ENCODE results near the gene SPEF1. TPM values are rescaled to one million over a fixed set of nuclear protein-coding genes. Genes with fewer than 3 reads are reported as not detected.

Gene SPEF1
- total RNA-seq, 4 donors from 2014 or later = 0.13 to 2.5 (median 2.0) TPM

DNA sequence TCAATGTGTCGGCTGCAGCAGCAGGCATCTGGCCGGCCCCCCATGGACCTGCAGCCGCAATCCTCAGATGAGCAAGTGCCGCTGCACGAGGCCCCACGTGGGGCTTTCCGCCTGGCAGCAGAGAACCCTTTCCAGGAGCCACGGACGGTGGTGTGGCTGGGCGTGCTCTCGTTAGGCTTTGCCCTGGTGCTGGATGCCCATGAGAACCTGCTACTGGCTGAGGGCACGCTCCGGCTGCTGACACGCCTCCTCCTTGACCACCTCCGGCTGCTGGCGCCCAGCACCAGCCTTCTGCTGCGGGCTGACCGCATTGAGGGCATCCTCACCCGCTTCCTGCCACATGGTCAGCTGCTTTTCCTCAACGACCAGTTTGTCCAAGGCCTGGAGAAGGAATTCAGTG is 42.6 kb upstream of the SPEF1 start:
- peaks cover 6 to 15% of the 10 kb centered on the region in 2 donors for H3K4me1 ChIP-seq
- 89 to 93% methylated on average over 4 to 17 of the region's 20 CpGs for WGBS, 2 donors
- intact Hi-C loops (cut with DNase I) = no loop called here
- no peak for TF ChIP-seq POLR2A (IDR thresholded peaks at IDR 0.05)
- peaks cover 19 to 20% of the 10 kb centered on the region in 2 donors for H3K36me3 ChIP-seq
- no peak overlapping the region for H3K4me3 ChIP-seq (replicated peaks in 1 of 3)
- no peak overlapping the region for H3K27ac ChIP-seq
- DNase-seq = no peak
- H3K27me3 ChIP-seq = no peaks in the 10 kb centered on the region
- no peaks in the 10 kb centered on the region for H3K9me3 ChIP-seq

DNA sequence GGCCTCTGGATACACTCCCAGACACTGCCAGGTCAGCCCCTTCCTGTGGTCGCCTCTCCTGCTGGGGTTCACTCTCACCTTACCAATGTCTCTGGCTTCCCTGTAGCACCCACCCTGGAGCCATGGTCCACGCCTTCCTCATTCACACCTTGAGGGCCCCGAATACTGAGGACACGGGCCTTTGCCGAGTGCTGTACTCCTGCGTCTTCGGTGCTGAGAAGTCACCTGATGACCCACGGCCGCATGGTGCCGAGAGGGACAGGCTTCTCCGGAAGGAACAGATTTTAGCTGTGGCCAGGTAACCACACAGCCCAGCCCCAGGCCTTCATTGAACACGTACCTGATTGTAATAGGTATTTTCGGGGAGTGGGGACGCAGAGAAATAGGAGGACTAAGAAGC is 40.7 kb upstream of the SPEF1 start:
- no peak overlapping the region for H3K27ac ChIP-seq
- intact Hi-C loops (cut with DNase I) = no loop called here
- H3K36me3 ChIP-seq = peaks cover 19 to 20% of the 10 kb centered on the region in 2 donors
- H3K4me1 ChIP-seq = peaks cover 6 to 23% of the 10 kb centered on the region in 2 donors
- H3K4me3 ChIP-seq (replicated peaks in 1 of 3) = no peak overlapping the region
- no peaks in the 10 kb centered on the region for H3K9me3 ChIP-seq
- H3K27me3 ChIP-seq = no peaks in the 10 kb centered on the region
- 93 to 97% methylated on average over 14 of the region's 14 CpGs for WGBS, 2 donors
- no peak for DNase-seq
- TF ChIP-seq, protein P1, sequence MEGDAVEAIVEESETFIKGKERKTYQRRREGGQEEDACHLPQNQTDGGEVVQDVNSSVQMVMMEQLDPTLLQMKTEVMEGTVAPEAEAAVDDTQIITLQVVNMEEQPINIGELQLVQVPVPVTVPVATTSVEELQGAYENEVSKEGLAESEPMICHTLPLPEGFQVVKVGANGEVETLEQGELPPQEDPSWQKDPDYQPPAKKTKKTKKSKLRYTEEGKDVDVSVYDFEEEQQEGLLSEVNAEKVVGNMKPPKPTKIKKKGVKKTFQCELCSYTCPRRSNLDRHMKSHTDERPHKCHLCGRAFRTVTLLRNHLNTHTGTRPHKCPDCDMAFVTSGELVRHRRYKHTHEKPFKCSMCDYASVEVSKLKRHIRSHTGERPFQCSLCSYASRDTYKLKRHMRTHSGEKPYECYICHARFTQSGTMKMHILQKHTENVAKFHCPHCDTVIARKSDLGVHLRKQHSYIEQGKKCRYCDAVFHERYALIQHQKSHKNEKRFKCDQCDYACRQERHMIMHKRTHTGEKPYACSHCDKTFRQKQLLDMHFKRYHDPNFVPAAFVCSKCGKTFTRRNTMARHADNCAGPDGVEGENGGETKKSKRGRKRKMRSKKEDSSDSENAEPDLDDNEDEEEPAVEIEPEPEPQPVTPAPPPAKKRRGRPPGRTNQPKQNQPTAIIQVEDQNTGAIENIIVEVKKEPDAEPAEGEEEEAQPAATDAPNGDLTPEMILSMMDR (IDR thresholded peaks at IDR 0.05) = no peak
- TF ChIP-seq POLR2A (IDR thresholded peaks at IDR 0.05) = no peak

DNA sequence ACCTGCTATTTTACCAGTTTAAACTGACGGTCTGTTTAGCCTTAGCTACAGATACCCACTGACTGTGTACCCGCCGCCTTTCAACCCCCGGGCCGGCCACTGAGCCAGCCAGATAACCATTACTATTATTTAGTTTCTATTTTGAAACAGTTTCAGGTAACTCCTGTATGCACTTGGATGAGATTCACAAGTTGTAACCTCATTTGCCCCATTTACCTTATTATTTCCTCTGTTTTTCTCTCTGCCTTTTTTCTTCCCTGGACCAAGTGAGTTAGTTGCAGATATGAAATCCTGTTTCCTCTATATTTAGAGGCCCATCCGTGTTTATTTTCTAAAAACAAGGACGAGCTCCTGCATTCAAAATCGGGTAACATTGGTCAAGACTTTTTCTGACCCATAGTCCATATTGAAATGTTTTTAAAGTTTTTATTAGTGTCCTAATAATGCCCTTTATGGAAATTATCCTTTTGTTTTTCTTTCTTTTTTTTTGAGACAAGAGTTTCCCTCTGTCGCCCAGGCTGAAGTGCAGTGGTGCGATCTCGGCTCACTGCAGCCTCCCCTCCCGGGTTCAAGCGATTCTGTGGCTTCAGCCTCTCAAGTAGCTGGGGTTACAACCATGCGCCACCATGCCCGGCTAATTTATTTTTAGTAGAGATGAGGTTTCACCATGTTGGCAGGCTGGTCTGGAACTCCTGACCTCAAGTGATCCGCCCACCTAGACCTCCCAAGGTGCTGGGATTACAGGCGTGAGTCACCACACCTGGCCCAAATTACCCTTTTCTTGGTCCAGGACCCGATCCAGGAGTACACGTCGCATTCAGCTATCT is 39.9 kb upstream of the SPEF1 start:
- TF ChIP-seq, protein P1 (IDR thresholded peaks at IDR 0.05) = no peak
- TF ChIP-seq POLR2A (IDR thresholded peaks at IDR 0.05) = no peak
- peaks cover 19 to 20% of the 10 kb centered on the region in 2 donors for H3K36me3 ChIP-seq
- DNase-seq = no peak
- peak overlapping the region; percentile 45 to 52 (median 51) for H3K4me3 ChIP-seq (replicated peaks in 1 of 3)
- peak overlapping the region; percentile 99 to 100 (median 100) for H3K27ac ChIP-seq
- peaks cover 6 to 23% of the 10 kb centered on the region in 2 donors for H3K4me1 ChIP-seq
- no peaks in the 10 kb centered on the region for H3K27me3 ChIP-seq
- intact Hi-C loops (cut with DNase I) = no loop called here
- H3K9me3 ChIP-seq = no peaks in the 10 kb centered on the region
- WGBS, 2 donors = 41 to 44% methylated on average over 20 of the region's 20 CpGs

DNA sequence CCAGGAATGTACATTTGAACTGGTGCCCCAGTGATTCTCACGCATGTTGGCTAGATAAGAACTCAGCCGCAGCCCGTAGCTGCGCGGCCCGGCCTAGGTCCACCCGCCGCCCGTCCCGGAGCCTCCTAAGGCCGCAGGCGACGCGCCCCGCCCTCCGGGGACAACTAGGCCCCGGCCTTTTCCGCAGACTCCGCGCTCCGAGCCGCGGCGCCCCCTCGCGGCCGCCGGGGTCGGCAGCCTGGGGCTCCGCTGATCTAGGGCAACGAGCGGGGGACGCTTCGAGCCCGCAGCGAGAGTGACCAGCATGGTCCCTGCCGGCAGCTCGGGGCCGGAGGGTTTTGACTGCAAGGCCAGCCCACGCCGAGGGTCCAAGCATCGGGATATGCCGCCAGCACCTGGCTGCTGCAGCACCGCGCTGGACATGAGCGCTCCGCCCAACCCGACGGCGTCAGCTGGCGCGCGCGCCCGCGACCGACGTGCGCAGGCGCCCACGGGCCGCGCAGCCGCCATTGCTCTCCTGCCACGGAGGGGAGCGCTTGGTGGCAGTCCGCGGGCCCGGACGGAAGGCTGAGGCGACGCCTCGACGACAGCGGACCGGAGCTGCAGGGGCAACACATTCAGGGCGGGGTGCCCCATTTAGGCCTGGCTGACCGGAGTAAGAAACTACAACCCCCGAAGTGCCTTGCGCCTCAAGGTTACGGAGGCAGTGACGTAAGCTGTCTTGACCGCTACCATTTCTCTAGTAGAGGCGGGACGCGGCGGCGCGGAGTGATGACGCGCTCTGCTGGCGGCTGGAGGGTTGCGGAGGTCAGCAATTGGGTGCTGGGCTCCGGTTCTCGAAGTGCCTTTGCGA is 39.0 kb upstream of the SPEF1 start, which contains the start of gene AP5S1:
AP5S1 (plus strand) TSS at position 500 of the 853 bp plus-strand sequence. CDS start 1,571 bp downstream, outside the sequence.
- peak; percentile 97 to 98 for DNase-seq
- TF ChIP-seq POLR2A (IDR thresholded peaks at IDR 0.05) = peak in 1 of 2 donors; percentile 87
- TF ChIP-seq, protein P1 (IDR thresholded peaks at IDR 0.05) = peak; percentile 89 to 100 (median 98)
- intact Hi-C loops (cut with DNase I) = no loop called here
- 0% methylated on average over 38 to 84 of the region's 96 CpGs for WGBS, 2 donors
- H3K36me3 ChIP-seq = peaks cover 19 to 20% of the 10 kb centered on the region in 2 donors
- peak within 1 kb of the TSS; percentile 45 to 52 (median 51) for H3K4me3 ChIP-seq (replicated peaks in 1 of 3)
- peak within 1 kb of the TSS; percentile 99 to 100 (median 100) for H3K27ac ChIP-seq
- no peaks in the 10 kb centered on the region for H3K9me3 ChIP-seq
- H3K4me1 ChIP-seq = peaks cover 6 to 23% of the 10 kb centered on the region in 2 donors
- no peaks in the 10 kb centered on the region for H3K27me3 ChIP-seq

DNA sequence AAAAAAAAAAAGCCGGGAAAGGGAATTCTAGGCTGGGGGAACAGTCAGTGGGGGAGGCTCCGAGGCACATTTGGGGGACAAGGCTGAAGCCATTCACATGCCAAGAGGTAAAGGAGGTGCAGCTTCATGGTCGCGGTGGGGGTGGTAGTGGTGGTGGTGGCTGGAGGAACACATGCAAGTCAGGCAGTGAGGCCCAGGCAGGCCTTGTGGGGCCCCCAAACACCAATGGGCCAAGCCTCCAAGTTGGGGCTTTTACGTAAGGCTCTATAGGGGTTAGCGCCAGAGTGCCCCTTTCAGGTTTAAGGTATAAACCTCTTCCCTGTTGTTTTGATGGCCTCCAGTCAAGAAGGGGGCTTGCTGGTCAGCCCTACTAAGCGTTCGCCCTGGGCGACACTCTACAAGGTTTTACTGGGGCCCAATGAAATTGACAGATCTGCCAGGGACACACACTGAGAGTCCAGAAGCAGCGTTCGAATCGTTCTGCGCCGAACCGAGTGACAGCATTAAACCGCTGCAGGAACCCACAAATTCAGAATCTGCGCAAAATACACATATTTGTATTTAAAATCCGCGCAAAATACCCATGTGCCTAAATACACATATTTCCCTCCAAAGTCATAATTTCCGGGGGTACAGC is 38.3 kb upstream of the SPEF1 start:
- TF ChIP-seq, protein P1 (IDR thresholded peaks at IDR 0.05) = no peak
- TF ChIP-seq POLR2A (IDR thresholded peaks at IDR 0.05) = no peak
- Histone ChIP-seq H3K36me3 (peaks cover 19% of the 10 kb centered on the region in 2 donors), H3K9me3 (no peaks in the 10 kb centered on the region), H3K27ac (peak overlapping the region; percentile 99 to 100 (median 100)), H3K4me1 (peaks cover 6 to 23% of the 10 kb centered on the region in 2 donors), H3K27me3 (no peaks in the 10 kb centered on the region), H3K4me3 (replicated peaks in 1 of 3) (peak overlapping the region in 2 of 3 donors; percentile 45 to 51)
- intact Hi-C loops (cut with DNase I) = loop anchor here (2.0 kb wide), 1 partner anchor 31 kb away; no protein-coding TSS in a partner anchor
- no peak for DNase-seq
- 63% methylated on average over 20 of the region's 20 CpGs for WGBS, 2 donors
